22Rv1 (cell line): ENCODE data around the gene TOPORS.

Experiments
- CTCF ChIP-seq: fragments of 450-650 bp; IDR thresholded peaks from 2 replicates; pipeline ENCODE4 v1.5.1; 2017; ENCODE audit warnings: mild to moderate bottlenecking
- ZFX ChIP-seq: fragments of 450-650 bp; IDR thresholded peaks from 2 replicates; pipeline ENCODE4 v1.6.1; 2017; ENCODE audit warnings: antibody characterized with exemption, borderline replicate concordance

- no peak for TF ChIP-seq CTCF
- no peak for TF ChIP-seq ZFX
Measured at GRCh38 chr9:32590476-32590875, 38.1 kb upstream of the TOPORS start.
